GM19023 (cell line): ENCODE results near the gene UBA6.
"Not testable (repeated sequence)": the region's sequence is repeated elsewhere in the genome, so short reads cannot be mapped to it uniquely, and the experiment has no call there.

Experiments used
- ATAC-seq: cut with Tn5 transposase; IDR thresholded peaks from one replicate; pipeline ENCODE4 v1.9.1; 2021; ENCODE audit warnings: mild to moderate bottlenecking, moderate library complexity; ENCODE audit not compliant: unreplicated experiment

Gene UBA6

DNA sequence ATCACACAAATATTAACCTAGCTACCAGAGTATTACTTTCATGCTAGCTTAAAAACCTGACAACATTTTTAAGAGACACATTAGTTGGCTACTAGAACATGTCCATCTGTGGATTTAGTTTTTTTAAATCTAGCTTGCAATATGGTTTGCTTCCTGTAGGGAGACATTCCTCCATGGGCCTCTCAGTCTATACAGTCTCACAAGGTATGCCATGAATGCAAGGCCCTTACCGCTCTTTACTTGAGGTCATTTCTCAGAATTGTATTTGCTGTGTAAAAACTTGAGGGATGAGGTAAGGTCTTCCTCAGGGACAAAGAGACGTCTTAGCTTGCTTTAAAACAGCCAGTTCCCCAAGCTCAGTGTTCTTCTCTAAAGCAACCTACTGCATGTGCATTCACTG, 26.9 kb downstream of the UBA6 start:
- no peak for ATAC-seq

DNA sequence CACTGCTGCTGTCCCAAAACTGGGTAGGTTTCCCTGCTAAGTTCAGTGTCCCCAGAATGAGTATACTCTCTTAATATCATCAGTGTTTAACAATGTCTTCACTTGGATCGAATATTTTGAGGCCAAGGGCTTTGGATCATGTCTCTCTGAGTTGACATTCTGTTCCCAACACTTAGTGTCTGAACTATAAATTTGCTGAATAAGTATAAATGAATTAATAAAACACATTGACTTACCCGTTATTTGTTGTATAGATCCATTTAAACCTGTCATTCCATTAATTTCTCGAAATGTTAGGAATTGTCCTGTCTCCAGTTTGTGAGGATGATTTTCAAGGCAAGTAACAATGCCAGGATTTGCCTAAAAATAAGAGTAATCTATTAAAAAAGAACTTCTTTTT, 32.6 kb downstream of the UBA6 start:
- no peak for ATAC-seq

- no peak for ATAC-seq
These were observed 40.5 kb downstream of the UBA6 start for GRCh38 chr4:67660418-67660817.

DNA sequence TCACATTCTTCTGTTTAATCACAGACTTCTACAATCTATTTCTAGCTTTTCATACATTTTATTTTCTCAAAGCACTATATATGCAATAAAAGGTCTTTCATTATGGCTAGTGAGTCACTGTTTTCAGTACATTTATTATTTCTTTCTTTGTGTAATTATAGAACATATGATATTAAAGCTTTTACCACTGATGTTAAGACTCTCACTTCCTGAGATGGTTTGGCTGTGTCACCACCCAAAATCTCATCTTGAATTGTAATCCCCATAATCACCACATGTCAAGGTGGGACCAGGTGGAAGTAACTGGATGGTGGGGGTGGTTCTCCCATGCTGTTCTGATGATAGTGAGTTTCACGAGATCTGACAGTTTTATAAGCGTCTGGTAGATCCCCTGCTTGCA, 41.9 kb downstream of the UBA6 start:
- no peak for ATAC-seq

- ATAC-seq: no peak
These were observed 42.7 kb downstream of the UBA6 start for GRCh38 chr4:67658302-67658701.

DNA sequence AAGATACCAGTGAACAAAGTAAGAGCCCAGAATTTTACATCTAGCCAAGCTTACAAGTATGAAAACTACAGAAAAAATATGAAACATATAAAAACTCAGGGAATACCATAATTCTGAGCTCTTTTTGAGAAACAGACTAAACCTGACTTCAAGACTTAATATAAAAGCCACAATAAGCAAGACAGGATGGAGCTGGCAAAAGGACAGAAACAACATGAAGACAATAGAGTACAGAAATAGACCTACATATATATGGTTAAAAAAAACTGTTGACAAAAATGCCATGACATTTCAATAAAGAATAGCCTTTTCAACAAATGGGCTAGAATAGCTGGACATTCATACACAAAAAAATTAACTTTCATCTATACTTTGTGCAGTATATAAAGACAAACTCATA, 49.4 kb downstream of the UBA6 start:
- no peak for ATAC-seq

DNA sequence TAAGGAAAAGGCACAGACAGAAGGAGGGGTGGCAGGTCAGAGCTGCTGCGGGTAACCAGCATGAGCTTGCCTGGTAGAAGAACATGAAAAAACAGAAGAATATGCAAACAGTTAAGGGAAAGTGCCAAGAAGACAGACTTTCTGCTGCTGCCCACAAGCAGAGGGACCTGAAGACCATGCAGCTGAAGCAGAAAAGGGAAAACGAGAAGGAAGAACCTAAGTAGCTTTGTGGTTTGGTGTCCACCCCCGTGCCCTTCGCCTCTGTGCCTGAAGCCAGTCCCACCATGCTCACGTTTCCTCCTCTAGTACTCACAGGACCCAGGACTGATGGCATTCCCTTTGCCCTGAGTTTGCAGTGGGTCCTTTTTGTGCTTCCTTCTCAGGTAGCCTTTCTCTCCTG, 62.8 kb downstream of the UBA6 start:
- ATAC-seq: no peak

DNA sequence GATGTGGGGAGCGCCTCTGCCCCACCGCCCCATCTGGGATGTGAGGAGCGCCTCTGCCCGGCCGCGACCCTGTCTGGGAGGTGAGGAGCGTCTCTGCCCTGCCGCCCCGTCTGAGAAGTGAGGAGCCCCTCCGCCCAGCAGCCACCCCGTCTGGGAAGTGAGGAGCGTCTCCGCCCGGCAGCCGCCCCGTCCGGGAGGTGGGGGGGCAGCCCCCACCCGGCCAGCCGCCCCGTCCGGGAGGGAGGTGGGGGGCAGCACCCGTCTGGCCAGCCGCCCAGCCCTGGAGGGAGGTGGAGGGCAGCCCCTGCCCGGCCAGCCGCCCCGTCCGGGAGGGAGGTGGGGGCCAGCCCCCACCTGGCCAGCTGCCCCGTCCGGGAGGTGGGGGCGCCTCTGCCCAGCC, 64.0 kb downstream of the UBA6 start:
- not testable (repeated sequence) for ATAC-seq

DNA sequence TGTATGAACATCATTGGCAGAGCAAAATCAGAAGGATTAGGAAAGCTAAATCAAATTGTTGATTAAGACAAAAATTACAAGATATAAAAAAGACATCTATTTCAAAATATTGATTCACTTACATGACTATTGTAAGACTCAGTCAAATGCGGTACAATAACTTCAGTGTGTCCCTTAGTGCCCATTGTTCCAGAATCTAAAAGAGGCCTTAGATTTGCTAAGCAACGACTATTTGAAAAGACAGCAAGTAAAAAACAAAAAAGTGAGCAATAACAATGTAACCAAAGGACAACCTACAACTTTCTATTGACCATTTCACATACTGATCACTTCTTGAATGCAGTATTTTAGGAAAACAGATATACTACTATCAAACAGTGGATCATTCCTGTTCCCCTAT, 65.6 kb downstream of the UBA6 start:
- ATAC-seq: no peak

DNA sequence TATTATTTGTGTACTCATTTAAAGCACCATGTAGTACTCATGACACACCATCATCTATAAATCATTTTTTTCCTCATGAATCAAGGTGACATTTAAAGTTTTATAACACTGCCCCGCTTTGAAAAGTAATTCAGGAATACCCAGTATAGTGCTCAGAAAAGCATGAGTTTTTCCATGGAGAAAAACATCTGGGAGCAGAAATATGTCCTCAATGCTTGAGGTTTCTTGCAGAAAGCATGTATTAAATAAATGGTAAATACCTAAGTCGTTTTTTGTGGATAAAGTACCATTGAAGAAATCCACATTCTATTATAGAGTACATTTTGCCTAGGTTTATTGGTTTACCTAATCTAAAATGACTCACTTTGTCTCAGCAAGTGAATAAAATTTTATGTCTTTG, 66.2 kb downstream of the UBA6 start:
- ATAC-seq: no peak

DNA sequence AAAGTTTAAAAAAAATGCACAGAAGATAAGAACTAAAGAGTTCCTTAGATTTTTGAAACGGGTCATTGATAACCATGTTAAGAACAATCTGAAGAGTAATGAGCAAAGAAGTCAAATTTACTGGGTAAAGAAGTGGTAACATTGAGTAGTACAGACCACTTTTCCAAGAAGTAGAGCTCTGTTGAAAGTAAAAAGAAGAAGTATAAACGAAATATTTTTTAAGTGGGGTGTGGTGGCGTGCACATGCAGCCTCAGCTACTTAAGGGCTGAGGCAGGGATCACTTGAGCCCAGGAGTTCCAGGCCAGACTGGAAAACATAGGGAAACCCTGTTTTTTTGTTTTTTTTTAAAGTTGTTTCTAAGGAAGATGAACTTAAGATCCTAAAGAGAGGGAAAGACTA, 68.5 kb downstream of the UBA6 start:
- ATAC-seq: no peak

- no peak for ATAC-seq
These were observed 76.0 kb downstream of the UBA6 start for GRCh38 chr4:67624939-67625338.

DNA sequence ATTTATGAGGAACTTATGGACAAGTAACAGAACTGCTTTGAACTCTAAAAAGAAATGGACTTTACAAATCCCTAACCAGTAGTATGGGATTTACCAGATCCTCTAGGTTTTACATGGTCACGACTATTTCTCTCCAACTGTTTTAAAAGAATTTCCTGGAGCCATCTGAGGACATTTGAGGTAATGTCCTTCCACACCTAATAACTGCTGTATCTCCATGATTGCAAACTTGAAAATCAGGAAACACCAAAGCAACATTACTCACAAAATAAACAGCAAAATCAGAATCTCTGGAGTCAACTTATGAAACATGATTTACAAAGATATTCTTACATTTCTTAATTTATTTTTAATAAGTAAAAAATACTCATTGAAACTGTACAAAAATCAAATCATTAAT, 84.5 kb downstream of the UBA6 start:
- ATAC-seq: no peak

DNA sequence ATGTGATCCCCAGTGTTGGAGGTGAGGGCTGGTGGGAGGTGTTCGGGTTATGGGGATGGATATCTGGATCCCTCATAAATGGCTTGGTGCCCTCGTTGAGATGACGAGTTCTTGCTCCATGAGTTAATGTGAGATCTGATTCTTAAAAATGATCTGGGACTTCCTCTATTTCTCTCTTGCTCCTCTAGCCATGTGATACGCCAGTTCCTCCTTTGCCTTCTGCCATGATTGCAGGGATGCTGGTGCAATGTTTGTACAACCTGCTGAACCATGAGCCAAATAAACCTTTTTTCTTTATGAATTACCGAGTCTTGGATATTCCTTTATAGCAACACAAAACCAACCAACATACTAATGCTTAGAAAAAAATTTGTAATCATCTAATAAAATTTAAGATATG, 85.8 kb downstream of the UBA6 start:
- ATAC-seq: no peak

- ATAC-seq: no peak
These were observed 86.8 kb downstream of the UBA6 start for GRCh38 chr4:67614186-67614585.

- ATAC-seq: no peak
These were observed 92.9 kb downstream of the UBA6 start for GRCh38 chr4:67608027-67608426.

DNA sequence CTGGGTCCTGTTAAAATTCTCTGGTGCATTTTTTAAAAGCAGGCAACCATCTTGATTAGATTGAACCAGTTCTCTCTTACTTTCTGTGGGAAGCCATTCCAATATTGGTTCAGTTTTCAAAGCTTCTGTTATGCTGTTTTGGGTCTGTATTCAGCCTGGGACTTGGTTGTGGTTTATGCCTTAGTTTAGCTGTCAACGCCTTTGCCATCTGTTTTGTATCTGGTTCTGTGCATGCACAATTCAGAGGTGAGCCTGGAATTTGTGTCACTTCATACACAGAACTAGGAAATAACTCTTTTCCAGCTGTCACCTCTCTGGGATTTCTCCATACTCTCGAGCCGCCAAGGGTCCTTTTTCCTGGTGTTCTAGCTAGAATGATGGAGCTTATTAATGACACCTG, 96.2 kb downstream of the UBA6 start:
- no peak for ATAC-seq

DNA sequence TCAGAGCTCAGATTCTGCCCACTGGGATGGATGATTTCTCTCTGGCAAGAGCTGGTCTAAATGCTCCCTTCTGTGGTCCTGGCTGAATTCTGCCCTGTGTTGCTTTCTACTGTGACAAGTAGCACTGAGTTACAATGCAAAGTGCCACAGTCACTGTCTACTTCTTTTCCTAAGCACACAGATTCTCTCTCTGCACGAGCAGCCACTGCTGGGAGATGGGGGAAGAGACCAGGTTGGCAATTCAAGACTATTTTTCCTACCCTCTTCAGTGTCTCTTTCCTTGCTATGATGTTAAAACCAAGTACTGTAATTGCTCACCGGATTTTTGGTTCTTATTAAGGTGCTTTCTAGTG, 97.0 kb downstream of the UBA6 start:
- ATAC-seq: no peak

DNA sequence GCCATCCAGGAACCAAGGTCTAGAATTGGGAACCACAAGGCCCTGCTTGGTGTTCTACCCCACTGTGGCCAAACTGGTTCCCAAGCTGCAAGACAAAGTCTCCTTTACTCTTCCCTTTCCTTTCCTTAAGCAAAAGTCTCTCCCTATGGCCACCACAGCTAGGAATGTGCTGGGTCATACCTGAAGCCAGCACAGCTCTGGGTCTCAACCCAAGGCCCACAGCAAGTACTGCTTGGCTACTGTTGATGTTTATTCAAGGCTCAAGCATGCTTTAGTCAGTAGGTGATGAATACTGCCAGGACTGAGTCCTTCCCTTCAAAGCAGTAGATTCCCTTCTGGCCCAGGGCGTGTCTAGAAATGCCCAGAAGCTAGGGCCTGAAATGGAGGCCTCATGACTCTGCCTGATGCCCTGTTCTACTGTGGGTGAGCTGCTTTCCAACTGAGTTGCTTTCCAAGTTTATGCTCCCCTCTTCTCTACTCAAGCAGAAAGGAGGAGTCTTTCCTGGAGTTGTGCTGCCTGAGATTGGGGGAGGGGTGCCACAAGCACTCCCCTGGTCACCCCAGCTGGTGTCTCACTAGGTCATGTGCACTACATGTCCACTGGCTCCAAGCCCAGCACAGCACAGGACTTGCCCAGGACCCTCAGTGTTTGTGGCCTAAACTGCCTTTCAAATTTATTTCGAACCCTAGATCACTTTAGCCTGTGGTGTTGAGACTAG, 97.5 kb downstream of the UBA6 start:
- no peak for ATAC-seq

DNA sequence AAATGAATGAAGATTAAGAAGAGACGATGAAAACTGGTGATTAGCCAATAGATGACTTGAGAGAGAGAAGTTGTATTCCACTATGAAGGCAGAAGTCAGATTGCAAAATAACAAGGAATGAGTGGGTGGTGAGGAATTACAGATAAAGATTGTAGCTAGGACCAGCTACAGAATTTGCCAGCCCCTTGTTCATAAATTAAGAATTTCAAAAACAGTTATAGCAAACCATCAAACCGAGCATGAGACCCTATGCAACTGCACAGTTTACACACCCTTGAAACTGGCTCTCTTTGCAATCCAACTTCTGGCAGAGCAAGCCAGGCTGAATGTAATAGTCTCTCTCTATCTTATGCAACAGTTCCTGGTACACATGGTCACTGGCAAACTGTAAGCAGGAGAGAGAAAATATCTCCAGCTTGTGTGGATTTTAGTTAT, 107.2 kb downstream of the UBA6 start:
- ATAC-seq: no peak

- no peak for ATAC-seq
These were observed 113.8 kb downstream of the UBA6 start for GRCh38 chr4:67587156-67587555.

GRCh38 chr4:67584496-67584895, 116.5 kb downstream of the UBA6 start:
- ATAC-seq: no peak

DNA sequence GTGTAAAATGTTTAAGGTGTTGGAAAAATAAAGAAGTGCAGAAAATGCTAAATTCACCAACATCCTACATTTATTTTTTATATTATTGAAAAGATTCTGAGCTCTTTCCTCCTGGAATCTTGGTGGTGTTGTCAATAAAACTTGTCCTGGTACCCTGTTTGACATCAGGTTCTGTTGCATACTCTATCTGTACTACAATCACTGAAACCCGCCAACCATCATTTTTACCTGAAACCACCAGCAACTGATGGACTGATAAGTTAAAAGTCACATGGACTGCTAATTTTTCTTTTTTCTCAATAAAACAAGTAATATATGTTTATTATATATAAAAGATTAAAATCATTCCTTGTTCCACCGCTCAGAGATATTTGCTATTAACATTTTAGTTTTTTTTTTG, 119.0 kb downstream of the UBA6 start:
- ATAC-seq: no peak
